ENCODE results near the gene RTL5.

GRCh38 chrX:72107320-72107719 is 24.4 kb downstream of the RTL5 start:
- no peak for TF ChIP-seq CTCF (IDR thresholded peaks at IDR 0.05)
- TF ChIP-seq POLR2AphosphoS5 (IDR thresholded peaks at IDR 0.05): no peak
- TF ChIP-seq POLR2A (IDR thresholded peaks at IDR 0.05): no peak
- no peak for TF ChIP-seq EP300 (IDR thresholded peaks at IDR 0.05)

Measured in sigmoid colon (tissue), 4 donors.